Endothelial cell of hepatic sinusoid (primary cell): Measurements from ENCODE around the gene CD164.

Experiments used
- in situ Hi-C: cut with HindIII; loops from 2 replicates; pipeline ENCODE4 v1.10.0; 2017; ENCODE audit warnings: low sequenced_read_pairs

The CD164 gene

DNA sequence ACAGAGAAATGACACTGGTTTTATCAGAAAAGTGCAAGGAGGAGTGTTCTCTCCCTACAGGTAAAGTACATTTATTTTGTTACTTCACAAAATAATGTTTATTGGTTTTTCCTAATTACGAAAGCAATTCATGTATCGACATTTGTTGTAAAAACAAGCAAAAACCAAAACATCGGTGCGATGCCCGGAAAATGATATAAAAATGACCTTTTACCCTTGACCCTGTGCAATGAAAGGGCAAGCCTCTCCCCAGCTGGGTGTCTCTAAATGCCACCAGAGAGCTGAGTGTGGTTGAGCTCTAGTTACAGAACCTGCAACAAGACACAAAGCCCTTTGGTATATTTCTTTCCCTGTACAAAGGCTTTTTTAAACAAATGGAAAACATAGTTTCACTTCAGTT is 65.4 kb downstream of the CD164 start:
- in situ Hi-C loops: no loop called here
